ENCODE results near the gene BRD4. TPM values are rescaled to one million over a fixed set of nuclear protein-coding genes. Genes with fewer than 3 reads are reported as not detected.

BRD4 gene
- total RNA-seq, 3 donors from 2014 or later = 102 to 113 (median 112) TPM

DNA sequence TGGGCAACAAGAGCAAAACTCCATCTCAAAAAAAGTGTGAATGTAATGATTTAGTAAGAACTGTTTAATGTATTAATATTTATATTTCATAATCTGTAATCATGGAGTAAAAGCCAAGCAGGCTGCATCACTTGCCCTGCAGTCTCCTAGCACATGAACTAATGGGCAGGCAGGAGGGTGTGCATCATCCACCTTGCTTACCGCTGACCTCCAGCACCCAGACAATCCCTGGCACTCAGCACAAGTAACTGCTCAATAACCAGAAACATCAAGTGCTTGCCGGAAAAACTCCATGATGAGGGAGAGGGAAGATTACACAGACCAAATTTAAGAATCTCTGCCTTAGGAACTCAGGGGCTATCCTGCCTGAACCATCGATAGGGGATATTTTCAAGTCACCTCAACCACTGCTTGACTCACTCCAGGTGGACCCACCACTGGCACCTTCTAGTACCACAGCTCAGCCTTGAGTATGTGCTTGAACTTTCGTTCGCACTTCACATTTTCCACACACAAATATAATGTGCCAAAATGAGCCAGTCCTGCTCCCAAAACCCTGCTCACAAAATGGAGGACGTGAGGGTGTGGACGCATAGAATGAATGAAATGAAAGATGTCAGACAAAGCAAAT lies 18.6 kb downstream of the BRD4 start:
- H3K4me1 Mint-ChIP-seq (ENCODE audit: low read depth) = peaks cover 83% of the 10 kb centered on the region
- DNase-seq = no peak
- peaks cover 17% of the 10 kb centered on the region for H3K36me3 Mint-ChIP-seq (ENCODE audit: insufficient read depth)
- no peaks in the 10 kb centered on the region for H3K9me3 Mint-ChIP-seq
- no peak overlapping the region for H3K4me3 Mint-ChIP-seq
- H3K27me3 Mint-ChIP-seq (ENCODE audit: low read depth) = no peaks in the 10 kb centered on the region
- no peak for ATAC-seq

DNA sequence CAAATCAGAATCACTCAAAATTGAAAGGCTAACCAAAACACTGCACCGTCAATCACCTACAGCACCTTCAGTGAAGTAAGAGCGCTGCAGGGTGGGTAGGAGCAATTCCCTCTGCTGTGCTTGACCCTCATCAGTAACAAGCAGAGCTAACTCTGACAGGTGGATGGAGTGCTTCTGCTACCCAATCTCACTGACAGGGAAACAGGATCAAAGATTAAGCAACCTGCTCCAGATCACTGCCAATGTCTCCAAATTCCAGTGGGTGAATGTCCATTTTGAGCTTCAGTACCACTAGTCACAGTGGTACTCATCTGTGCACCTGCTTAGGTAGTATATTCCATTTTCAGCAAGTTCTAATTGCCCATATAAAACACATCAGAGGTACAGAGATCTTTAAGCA lies 25.2 kb downstream of the BRD4 start:
- DNase-seq (no peak), ATAC-seq (no peak)
- Mint-ChIP-seq H3K36me3 (ENCODE audit: insufficient read depth) (peaks cover 5% of the 10 kb centered on the region), H3K4me3 (no peak overlapping the region), H3K9me3 (no peaks in the 10 kb centered on the region), H3K27me3 (ENCODE audit: low read depth) (no peaks in the 10 kb centered on the region), H3K4me1 (ENCODE audit: low read depth) (peaks cover 76% of the 10 kb centered on the region)

DNA sequence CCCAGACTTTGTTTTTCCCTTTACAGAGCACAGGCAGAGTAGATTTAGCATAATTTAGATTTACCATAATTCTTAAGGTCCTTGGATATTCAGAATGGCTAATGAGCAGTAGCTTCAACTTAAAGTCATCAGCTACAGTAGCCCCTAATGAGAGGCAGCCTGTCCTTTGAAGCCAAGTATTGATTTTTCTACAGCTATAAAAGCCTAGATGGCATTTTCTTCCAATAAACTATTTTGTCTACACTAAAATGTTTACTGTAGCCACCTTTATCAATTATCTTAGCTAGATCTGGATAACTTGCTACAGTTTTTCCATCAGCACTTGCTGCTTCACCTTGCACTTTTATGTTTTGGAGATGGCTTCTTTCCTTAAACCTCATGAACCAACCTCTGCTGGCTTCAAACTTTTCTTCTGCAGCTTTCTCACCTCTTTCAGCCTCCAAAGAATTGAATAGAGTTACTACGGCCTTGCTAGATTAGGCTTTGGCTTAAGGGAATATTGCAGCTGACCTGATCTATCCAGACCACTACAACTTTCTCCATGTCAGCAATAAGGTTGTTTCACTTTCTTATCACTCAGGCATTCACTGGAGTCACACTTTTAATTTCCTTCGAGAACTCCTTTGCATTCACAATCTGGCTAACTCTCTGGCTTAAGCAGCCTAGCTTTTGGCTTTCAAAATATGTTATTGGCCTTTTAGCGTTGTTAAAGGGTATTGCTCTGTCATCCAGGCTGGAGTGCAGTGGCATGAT lies 26.6 kb downstream of the BRD4 start:
- peaks cover 76% of the 10 kb centered on the region for H3K4me1 Mint-ChIP-seq (ENCODE audit: low read depth)
- DNase-seq (no peak), ATAC-seq (no peak)
- no peaks in the 10 kb centered on the region for H3K27me3 Mint-ChIP-seq (ENCODE audit: low read depth)
- peaks cover 3% of the 10 kb centered on the region for H3K36me3 Mint-ChIP-seq (ENCODE audit: insufficient read depth)
- no peaks in the 10 kb centered on the region for H3K9me3 Mint-ChIP-seq
- H3K4me3 Mint-ChIP-seq = no peak overlapping the region

DNA sequence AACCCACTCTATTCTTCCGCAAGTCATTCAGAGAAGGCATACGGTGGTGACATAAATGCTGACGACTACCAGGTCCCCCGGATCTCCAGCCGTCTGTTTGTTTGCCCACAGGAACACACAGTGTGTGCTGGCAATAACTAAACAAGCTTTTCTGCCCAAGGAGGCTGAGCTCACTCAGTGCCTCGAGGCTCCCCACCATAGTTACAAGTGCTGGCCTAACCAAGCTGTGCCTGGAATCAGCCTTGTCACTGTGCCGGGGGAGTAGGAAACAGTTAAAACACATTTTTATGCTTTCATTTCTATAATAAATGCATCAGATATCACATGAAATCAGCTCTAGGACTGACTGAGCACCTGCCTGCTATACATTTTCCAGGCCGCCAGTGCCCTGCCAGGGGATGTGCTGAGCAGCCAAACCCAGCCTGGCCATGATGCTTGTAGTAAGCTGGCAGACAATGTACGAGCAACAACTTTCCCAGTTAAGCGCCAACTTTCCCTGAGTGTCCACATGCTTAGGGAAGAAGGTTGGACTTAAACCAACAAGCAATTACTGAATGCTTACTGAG lies 28.1 kb downstream of the BRD4 start:
- Mint-ChIP-seq H3K36me3 (ENCODE audit: insufficient read depth) (peaks cover 3% of the 10 kb centered on the region), H3K4me3 (peak overlapping the region; percentile 57), H3K27me3 (ENCODE audit: low read depth) (no peaks in the 10 kb centered on the region), H3K4me1 (ENCODE audit: low read depth) (peaks cover 78% of the 10 kb centered on the region), H3K9me3 (no peaks in the 10 kb centered on the region)
- ATAC-seq (peak; percentile 38 to 55), DNase-seq (no peak)

DNA sequence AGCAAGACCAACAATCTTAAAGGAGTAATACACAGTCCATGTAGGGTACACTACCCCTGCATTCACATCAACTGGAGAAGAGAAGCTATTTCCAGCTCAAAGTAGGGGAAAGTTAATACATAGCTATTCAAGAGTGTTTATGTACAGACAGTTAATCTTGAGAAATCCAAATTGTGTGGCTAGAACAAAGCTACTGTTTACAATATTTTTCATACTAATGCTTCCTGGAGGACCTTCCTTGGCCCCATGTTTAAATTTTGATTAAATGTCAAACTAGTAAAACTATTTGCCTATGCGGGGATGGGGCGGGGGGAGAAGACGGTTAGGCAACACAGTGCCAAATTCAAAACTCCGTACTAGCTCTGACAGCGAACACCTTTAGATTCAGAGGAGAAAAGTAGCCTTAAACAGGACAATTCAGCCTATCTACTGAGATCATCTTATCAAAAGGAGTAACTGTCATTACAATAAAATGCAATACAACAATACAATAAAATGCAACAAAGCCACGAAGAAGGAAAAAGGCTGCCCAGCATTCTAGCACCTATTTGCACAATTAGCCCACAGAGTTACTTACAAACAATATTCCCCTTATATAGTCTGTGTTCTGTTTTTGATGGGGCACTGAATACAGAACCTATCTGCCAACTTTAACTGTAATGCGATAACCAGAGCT lies 29.1 kb downstream of the BRD4 start:
- peaks cover 85% of the 10 kb centered on the region for H3K4me1 Mint-ChIP-seq (ENCODE audit: low read depth)
- DNase-seq = no peak
- no peaks in the 10 kb centered on the region for H3K27me3 Mint-ChIP-seq (ENCODE audit: low read depth)
- peak overlapping the region; percentile 57 for H3K4me3 Mint-ChIP-seq
- H3K36me3 Mint-ChIP-seq (ENCODE audit: insufficient read depth) = peaks cover 3% of the 10 kb centered on the region
- ATAC-seq = no peak
- no peaks in the 10 kb centered on the region for H3K9me3 Mint-ChIP-seq

DNA sequence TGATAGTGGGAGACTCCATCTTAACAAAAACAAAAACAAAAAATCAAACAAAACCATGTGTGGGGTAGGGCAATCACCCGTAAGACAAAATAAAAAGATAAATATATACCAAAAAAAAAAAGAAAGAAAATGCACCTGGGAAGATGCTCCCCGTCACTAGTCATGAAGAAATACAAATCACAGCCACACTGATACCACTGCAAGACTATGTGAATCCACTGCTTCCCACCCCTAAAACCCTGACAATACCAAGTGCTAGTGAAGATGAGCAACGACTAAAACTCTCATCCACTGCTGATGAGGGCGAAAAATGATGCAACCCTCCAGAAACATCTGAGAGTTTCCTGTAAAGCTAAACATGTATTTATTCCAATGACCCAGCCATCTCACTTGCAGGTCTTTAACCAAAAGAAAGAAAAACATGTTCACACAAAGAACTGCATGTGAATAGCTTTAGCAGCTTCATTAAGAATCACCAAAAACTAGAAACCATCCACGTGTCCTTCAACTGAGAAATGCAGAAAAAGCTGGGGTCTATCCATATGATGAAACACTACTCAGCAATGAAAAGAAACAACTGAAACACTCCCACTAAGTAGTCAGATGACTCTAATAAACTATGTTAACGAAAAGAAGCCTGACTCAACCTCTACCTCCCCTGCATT lies 31.7 kb downstream of the BRD4 start:
- peaks cover 88% of the 10 kb centered on the region for H3K4me1 Mint-ChIP-seq (ENCODE audit: low read depth)
- DNase-seq (no peak), ATAC-seq (peak; percentile 88 to 90)
- H3K9me3 Mint-ChIP-seq = no peaks in the 10 kb centered on the region
- no peaks in the 10 kb centered on the region for H3K27me3 Mint-ChIP-seq (ENCODE audit: low read depth)
- H3K4me3 Mint-ChIP-seq = peak overlapping the region; percentile 75
- H3K36me3 Mint-ChIP-seq (ENCODE audit: insufficient read depth) = peaks cover 8% of the 10 kb centered on the region

DNA sequence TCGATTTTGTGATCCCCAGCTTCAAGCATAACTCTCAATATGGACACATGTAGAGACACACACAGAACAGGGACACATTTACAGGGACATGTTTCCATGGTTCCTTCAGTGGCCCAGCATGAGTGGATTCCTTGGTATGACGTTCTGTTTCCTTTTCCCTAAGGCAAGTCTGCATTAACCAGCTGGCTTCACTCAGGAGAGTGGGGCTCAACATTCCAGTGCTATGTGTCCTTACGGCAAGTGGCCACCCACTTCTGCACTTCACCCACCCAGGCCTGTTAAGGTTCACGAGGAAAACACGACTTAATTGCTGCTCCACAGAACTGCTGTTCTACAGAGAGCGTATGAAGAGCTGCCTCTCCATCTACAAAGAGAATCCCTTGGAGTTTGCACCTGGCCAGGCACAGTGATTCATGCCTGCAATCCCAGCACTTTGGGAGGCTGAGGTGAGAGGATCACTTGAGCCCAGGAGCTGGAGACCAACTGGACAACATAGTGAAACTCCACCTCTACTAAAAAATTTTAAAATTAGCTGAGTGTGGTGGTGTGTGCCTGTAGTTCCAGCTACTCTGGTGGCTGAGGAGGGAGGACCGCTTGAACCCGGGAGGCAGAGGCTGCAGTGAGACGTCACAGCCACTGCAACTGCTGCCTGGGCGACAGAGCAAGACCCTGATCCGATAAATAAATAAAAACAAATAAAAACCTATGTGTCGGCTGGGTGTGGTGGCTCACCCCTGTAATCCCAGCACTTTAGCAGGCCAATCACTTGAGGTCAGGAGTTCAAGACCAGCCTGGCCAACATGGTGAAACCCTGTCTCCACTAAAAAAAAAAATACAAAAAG lies 32.5 kb downstream of the BRD4 start:
- no peak for DNase-seq
- peaks cover 92% of the 10 kb centered on the region for H3K4me1 Mint-ChIP-seq (ENCODE audit: low read depth)
- no peaks in the 10 kb centered on the region for H3K9me3 Mint-ChIP-seq
- ATAC-seq = no peak
- no peaks in the 10 kb centered on the region for H3K27me3 Mint-ChIP-seq (ENCODE audit: low read depth)
- H3K36me3 Mint-ChIP-seq (ENCODE audit: insufficient read depth) = peaks cover 16% of the 10 kb centered on the region
- H3K4me3 Mint-ChIP-seq = peak overlapping the region; percentile 21

DNA sequence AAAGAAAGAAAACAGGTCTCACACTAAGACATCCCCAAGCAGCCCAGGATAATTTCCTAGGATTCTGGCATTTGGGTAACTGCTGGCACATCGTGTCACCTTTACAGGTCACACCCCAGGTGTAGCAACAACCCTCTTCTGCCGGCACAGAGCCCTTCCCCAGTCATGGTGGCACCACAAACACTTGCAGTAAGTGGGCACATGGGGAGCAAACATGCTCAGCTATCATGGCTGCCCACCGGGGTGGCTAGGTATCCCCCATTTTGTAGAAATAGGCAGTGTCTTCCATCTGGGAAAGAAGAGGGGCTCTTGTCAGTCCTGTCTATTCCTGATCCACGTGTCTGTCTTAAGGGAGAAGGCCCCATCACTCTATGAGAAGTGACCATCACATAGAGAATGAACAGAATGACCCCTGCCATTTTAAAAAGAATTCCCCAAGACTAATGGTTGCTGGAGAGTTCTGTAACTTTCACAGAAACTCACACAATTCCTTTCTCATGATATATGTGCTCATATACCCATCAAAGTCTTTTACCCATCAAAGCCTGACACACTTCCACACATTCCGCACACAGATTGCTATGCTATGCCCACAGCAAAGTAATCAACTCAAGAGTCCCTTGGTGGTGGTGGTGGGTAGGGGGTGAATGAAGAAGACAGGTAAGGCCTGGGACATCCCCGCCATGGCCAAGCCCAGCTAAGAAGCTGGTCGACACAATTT lies 33.3 kb downstream of the BRD4 start:
- ATAC-seq = no peak
- peaks cover 16% of the 10 kb centered on the region for H3K36me3 Mint-ChIP-seq (ENCODE audit: insufficient read depth)
- peaks cover 93% of the 10 kb centered on the region for H3K4me1 Mint-ChIP-seq (ENCODE audit: low read depth)
- no peaks in the 10 kb centered on the region for H3K27me3 Mint-ChIP-seq (ENCODE audit: low read depth)
- no peak for DNase-seq
- H3K4me3 Mint-ChIP-seq = peak overlapping the region; percentile 17
- no peaks in the 10 kb centered on the region for H3K9me3 Mint-ChIP-seq

DNA sequence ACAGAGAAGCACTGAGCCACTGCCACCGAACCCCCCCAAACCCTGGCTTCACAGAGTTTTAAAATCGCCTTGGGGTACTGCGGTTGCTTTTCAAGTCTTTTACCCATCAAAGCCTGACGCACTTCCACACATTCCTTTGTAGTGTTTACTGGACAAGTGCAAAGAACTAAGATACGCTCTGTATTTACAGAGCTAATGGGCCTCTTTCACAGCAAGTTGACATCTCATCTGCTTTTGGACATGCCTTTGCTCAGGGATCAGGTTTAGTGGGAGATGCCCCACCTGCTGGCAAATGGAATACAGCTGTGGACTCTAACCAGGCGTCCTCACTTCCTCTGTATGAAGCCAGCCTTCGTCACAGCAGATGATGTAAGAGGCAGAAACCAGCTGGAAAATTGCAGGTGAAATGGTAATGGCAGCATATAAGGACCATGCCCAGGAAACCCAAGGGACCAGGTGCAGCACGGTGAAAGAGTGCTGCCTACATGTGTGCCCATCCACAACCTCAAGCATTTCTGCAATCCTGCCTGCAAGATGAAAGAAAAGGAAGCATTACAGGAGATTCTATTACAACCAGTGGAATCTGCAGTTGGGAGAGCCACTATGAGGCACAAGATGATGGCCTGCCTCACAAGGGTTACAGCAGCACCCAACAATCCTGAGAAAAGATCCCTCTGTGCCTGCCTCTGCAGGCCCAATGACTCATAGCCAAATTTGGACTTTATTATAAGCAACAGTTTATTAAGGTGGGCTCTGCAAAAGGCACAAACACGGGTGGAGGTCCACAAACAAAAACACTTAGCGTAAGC lies 34.7 kb downstream of the BRD4 start:
- no peak for ATAC-seq
- Mint-ChIP-seq H3K4me1 (ENCODE audit: low read depth) (peaks cover 94% of the 10 kb centered on the region), H3K36me3 (ENCODE audit: insufficient read depth) (peaks cover 16% of the 10 kb centered on the region), H3K9me3 (no peaks in the 10 kb centered on the region), H3K4me3 (peak overlapping the region; percentile 64), H3K27me3 (ENCODE audit: low read depth) (no peaks in the 10 kb centered on the region)
- DNase-seq = no peak

DNA sequence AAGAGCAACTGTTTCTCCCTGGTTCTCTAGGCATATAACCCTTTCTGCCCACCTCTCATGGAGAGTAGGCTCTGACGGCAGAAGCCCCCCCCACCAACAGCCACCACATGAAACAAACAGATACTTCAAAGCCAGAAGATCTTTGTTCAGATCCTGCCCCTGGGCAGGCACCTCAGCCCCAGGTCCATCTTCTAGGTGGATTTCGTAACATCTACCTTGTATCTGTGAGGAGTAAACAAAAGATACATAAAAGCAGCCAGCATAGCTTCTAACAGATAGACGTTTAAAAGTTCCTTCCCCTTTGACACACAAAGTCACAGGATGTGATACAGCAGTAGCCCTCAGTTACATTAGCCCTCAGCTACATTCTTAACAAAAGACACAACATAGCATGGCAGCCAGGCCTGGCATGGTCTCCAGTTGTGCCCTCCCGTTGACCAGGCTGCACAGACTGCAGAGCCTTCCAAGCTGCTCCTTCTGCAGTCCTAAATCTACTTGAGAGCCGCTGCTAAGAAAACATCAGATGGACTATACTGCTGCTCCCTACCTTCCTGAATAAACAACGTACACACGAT lies 35.4 kb downstream of the BRD4 start:
- no peaks in the 10 kb centered on the region for H3K27me3 Mint-ChIP-seq (ENCODE audit: low read depth)
- ATAC-seq (no peak), DNase-seq (no peak)
- H3K4me1 Mint-ChIP-seq (ENCODE audit: low read depth) = peaks cover 97% of the 10 kb centered on the region
- peaks cover 16% of the 10 kb centered on the region for H3K36me3 Mint-ChIP-seq (ENCODE audit: insufficient read depth)
- H3K4me3 Mint-ChIP-seq = peak overlapping the region; percentile 64
- no peaks in the 10 kb centered on the region for H3K9me3 Mint-ChIP-seq

DNA sequence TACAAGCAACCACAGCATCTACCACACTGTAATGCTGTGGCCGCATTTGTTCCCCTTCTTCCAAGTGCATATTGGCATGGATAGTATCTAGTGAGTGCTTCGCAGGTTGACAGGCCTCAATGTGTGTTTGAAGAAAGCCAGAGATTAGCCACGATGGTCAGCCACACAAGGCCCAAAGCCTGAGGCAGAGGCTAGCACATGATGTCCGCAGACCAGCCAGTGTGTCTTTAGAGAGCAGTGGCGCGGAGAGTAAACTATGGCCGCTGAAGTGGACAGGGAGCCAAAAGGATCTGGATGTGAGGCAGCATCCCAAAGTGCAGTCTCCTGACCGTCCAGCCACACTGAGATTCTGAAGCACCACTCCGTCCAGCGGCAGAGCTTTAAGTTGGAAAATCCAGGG lies 36.0 kb downstream of the BRD4 start:
- peaks cover 16% of the 10 kb centered on the region for H3K36me3 Mint-ChIP-seq (ENCODE audit: insufficient read depth)

DNA sequence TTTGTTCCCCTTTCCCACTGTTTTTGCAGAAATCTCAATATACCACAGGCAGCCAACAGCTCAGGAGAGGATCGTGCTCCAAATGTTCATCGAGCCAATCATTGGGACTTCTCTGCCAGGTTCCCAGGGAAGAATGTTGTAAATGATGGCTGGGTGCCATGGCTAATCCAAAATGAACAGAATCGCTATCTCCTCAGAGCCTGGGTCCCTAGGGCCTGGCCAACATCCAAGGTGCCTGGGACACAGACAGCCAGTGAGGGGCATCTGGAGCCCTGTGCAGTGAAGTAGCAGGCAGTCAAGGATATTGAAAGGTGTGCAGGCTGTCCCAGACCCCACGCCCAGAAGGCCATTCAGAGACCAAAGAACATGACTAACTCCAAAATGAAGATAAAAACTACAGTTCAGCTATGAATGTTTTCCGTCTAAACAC lies 37.8 kb downstream of the BRD4 start:
- Mint-ChIP-seq H3K9me3 (no peaks in the 10 kb centered on the region), H3K36me3 (ENCODE audit: insufficient read depth) (peaks cover 13% of the 10 kb centered on the region), H3K4me1 (ENCODE audit: low read depth) (peaks cover 100% of the 10 kb centered on the region), H3K27me3 (ENCODE audit: low read depth) (no peaks in the 10 kb centered on the region), H3K4me3 (no peak overlapping the region)
- DNase-seq (no peak), ATAC-seq (peak; percentile 16 to 24)

More for the DNA sequence above, 36.0 kb downstream of the BRD4 start:
- H3K9me3 Mint-ChIP-seq = no peaks in the 10 kb centered on the region
- no peaks in the 10 kb centered on the region for H3K27me3 Mint-ChIP-seq (ENCODE audit: low read depth)
- peaks cover 100% of the 10 kb centered on the region for H3K4me1 Mint-ChIP-seq (ENCODE audit: low read depth)
- no peak overlapping the region for H3K4me3 Mint-ChIP-seq
- ATAC-seq = no peak
- DNase-seq = no peak

All from activated T-cell treated with anti-CD3 and anti-CD28 coated beads, Interleukin-2, amount 50 U/mL, for 4 hours (primary cell).